ENCODE results near the gene BIRC7.

The BIRC7 gene

DNA sequence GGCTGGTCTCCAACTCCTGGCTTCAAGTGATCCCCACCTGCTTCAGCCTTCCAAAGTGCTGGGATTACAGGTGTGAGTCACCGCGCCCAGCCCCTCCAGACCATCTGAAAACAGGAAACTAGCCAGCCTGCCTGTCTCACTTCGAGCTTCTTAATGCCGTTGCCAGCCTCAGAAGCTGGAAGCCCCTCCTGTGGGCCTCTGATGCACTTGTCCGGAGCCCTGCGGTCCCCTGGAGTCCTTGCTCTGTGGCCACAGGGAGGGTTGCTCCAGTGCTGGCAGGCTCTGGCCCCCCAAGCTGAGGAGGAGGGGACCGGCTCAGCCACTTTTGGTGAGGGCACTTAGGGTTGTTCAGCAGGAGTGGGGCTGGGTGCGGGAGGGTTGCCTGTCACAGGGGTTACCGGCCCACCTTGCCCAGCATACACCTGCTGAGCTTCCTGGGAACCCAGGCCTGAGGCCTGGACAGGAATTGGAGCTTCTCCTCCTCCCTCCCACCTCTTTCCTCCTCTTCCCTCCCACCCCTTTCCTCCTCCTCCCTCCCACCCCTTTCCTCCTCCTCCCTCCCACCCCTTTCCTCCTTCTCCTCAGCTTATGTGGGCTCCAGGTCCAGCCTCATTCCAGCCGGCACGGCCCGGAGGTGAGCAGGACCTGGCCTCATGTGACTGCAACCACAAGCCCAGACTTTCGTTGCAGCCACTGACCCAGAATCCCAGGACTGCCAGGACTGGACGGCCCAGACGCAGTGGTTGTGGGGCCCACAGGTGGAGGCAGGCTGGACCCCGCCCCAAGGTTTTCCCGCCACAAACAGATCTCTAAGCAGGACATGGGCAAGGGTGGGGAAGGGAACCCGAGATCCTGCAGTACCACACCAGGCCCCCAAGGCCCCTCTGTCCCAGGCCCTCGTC is 9.4 kb upstream of the BIRC7 start:
- DNase-seq: no peak

- DNase-seq: no peak
These were observed 8.4 kb upstream of the BIRC7 start for GRCh38 chr20:63227260-63227659.

DNA sequence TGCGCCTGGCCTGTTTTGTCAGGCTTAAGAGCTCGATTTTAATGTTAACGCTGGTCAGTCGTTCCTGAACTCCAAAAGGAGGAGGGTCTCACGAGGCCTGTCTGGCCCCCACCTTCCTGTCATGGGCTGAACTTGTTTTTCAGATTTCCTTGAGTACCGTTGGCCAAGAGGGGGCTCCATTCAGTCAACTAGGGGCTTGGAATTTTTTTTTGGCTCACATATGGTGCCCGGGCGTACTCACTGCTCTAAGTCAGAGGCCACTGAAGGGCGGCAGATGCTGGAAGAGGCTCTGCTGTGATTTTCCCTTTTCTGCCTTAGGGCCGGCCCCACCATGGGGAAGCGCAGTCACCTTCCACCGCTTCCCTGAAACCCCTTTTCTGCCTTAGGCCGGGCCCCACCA is 6.9 kb upstream of the BIRC7 start:
- DNase-seq: no peak

GRCh38 chr20:63230800-63231268 is 4.9 kb upstream of the BIRC7 start:
- DNase-seq: peak; percentile 39

- DNase-seq: no peak
These were observed 3.3 kb upstream of the BIRC7 start for GRCh38 chr20:63232235-63233060.

GRCh38 chr20:63233061-63233344 is 2.7 kb upstream of the BIRC7 start:
- no peak for DNase-seq

GRCh38 chr20:63233924-63234323 is 1.8 kb upstream of the BIRC7 start:
- DNase-seq: no peak

DNA sequence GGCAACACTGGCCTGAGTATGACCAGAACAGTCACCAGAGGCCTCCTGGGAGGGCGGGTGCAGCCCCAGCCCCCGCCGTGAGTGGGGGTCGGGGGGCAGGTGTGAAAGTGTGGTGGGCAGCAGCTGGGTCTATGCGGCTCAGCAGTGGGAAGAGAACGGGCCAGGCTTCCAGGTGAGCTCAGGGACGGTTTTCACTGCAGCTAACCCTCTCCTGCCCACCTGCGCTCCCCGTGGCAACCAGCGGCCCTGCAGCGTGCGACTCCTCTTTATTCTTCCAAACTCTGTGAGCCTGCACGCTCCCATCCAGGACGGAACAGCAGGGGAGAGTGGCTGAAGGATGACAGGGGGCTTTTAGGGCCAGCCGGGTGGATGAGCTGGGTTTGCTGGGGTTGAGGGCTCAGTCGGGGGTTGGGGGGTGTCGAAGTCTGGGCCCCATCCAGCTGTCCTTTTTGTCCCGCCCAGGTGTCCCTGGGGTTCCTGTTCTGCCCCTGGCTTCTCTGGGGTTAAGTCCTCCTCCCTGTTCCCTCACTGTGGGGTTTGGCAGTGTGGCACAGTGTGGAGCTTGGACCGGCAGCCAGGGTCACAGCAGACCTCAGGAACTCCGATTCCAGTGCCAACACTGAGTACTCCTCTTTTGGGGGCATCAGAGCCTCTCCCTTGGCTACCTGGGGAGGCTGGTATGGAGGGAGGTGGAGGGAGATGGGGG is 859 bp upstream of the BIRC7 start:
- DNase-seq: peak; percentile 58

DNA sequence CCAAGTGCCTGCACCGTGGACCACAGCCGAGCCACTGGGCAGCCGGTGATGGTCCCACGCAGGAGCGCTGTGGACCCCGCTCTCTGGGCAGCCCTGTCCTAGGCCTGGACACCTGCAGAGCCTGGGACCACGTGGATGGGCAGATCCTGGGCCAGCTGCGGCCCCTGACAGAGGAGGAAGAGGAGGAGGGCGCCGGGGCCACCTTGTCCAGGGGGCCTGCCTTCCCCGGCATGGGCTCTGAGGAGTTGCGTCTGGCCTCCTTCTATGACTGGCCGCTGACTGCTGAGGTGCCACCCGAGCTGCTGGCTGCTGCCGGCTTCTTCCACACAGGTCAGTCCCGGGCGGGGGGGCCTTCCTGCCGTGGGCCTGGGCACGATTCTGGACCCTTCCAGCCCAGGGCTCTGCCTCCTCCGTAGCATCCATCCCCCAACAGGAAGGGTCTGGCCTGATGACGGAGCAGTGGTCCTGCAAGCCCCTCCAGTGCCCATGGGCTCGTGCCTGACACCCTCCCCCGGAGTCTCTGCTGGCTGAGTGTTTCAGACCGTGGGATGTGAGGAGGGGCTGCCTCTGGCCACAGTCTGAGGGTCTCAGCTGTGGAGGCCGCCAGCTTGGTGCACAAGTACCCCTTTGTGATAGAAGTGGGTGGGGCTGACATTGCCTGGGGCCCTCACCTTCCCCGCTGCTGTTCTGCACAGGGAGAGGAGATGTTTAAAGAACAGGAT is 572 bp downstream of the BIRC7 start:
- no peak for DNase-seq

- DNase-seq: no peak
These were observed 2.3 kb downstream of the BIRC7 start for GRCh38 chr20:63238031-63238430.

DNA sequence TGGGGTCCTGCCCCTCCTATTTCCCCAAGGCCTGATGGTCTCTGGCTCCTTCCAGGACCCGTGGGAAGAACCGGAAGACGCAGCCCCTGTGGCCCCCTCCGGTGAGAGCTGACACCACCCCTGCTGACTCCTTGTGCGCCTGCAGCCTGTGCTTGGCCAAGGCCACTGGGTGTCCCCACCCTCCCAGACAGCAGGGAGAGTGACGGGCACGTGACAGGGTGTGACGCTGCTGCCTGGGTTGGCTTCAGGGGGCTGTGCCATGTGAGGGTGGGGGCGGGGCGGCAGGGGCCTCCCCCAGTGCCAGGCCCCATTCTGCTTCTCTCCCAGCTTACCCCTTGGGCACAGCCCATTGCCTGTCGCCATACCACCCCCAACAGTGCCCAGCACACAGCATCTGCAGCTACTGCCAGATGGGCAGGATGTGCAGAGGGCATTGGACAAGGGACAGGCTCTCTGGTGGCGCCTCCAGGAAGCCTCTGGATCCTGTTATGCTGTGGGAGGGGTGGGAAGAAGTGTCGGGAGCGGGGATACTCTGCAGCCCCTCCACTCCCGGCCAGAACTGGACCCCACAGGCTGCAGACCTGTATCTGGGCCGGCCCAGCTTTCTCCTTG is 2.9 kb downstream of the BIRC7 start:
- no peak for DNase-seq

DNA sequence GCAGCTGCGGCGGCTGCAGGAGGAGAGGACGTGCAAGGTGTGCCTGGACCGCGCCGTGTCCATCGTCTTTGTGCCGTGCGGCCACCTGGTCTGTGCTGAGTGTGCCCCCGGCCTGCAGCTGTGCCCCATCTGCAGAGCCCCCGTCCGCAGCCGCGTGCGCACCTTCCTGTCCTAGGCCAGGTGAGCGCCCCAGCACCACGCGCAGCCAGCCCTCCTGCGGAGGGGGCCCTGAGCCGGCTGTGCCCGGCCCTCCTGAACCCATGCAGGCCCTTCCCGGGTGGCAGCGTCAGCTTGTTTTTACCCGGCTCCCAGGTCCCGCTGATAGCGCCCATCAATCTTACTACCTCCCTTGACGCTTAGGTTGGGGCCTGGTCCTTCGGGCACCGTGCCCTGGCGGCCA is 3.7 kb downstream of the BIRC7 start:
- DNase-seq: no peak

- DNase-seq: no peak
These were observed 4.3 kb downstream of the BIRC7 start for GRCh38 chr20:63240004-63240403.

DNA sequence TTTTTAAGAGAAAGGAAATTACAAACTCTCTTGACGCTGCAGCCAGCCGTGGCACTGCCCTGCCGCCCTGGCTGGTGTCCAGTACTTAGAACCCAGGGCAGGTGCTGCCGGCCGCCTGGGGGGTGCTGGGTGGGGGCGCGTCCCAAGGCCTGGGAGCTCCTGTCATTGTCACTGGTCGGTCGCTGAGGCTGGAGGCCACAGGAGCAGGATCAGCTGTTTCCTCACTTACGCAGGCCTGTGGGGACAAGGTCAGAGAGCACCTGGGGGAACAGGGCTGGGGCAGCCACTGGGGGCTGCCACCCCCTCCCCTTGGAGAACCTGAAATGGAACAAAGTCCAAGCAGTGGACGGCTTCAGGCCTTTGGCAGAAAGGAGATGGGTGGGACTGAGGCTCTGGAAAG is 5.6 kb downstream of the BIRC7 start:
- no peak for DNase-seq

DNA sequence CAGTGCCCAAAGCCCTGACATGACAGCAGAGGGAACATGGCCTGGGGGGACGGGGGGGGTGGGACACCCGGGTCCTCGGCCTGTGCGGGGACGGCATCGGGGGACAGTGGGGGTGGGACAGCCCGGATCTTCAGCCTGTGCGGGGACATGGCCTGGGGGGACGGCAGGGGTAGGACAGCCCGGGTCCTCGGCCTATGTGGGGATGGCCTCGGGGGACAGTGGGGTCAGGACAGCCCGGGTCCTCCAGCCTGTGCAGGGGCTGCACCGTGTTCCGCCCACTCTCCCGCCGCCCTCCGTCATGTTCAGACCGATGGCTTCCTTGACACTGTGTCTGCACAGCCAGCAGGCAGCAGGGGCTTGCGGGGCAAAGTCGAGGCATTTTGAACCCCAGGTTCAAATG is 7.0 kb downstream of the BIRC7 start:
- DNase-seq: no peak

- DNase-seq: no peak
These were observed 8.0 kb downstream of the BIRC7 start for GRCh38 chr20:63243604-63244247.

GRCh38 chr20:63244468-63244867 is 8.8 kb downstream of the BIRC7 start:
- no peak for DNase-seq

DNA sequence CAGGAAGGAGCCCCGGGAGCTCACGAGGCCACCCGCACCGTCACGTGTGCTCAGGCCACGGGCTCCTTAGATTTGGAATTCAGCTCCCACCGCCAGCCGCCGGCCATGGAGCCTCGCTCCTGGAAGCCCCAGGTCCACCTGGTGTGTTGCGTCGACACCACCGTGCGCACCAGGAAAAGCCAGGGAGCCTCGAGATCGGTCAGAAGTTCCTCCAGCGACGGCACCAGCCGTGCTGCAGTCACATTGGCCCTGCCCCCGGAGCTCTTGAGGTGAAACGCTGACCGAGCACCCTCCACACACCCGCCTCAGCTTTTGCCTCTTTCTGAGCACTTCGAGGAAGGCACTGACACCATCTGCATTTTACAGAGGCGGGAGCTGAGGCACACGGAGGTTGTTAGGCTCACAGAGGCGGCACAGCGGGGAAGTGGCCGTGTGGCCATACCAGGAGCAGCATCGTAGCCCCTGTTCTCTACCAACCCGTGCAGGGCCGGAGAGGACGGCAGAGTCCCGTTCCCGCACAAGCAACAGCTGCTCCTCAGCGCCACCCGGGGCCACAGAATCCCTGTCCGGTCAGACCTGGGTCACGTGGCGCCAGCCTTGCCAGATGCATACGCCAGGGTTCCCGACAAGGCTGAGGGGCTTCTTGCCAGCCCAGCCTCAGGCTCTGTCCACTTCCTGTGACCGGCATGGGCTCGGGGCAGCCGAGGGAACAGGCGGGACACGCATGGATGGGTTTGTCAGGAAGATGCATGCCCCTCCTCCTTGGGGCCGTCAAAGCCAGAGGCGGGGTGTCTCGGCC is 11.0 kb downstream of the BIRC7 start:
- DNase-seq: no peak

DNA sequence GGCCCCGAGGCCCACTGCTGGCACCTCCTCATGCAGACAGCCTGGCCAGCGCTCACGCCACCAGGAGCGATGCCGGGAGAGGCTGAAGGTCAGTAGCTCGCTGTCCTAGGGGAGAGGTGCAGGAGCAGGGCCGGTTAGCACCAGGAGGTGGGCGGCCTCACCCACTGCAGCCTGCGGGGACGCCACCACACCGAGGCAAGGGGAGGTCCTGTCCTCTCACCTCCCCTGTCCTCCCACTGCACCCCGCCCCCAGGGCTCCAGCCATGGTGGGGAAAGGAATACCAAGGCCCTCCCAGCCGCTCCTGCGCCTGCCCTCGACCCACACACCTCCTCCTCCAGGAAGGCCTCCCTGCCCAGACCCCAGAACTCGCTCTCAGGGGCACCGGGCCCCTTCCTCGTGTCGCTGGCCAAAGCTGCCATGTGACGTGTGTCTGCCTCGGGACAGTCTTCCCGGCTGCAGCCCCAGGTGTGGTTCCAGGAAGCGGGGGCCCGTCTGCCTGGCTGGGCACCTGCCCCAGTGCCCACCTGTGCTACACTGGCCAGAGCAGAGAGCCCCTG is 12.0 kb downstream of the BIRC7 start:
- DNase-seq: no peak

GRCh38 chr20:63248835-63249591 is 13.3 kb downstream of the BIRC7 start:
- peak; percentile 21 for DNase-seq
